Keratinocyte (primary cell): Measurements from ENCODE around the gene TMPRSS13. TPM values are rescaled to one million over a fixed set of nuclear protein-coding genes. Genes with fewer than 3 reads are reported as not detected.

Source experiments
- DNase-seq: peaks from one replicate; pipeline ENCODE4 v3.0.0-alpha.2; 2011; ENCODE audit warnings: low read depth, missing footprints, low spot score
- FAIRE-seq: peaks from 2 replicates; lab custom pipeline; 2011; peaks lifted over from hg19 to GRCh38; lab: Jason Lieb, UNC
- H2AFZ ChIP-seq: 2 replicates; pipeline ENCODE4 v1.6.0; 2012; ENCODE audit warnings: low read length, control low read depth, inconsistent platforms; ENCODE audit not compliant: control insufficient read depth
- H3K27ac ChIP-seq: 2 replicates; pipeline ENCODE4 v1.5.1; 2011; ENCODE audit warnings: low read length; ENCODE audit not compliant: control insufficient read depth, insufficient read depth
- H3K27me3 ChIP-seq: 3 replicates; pipeline ENCODE4 v1.6.0; 2011; ENCODE audit warnings: low read length; ENCODE audit not compliant: control insufficient read depth, insufficient read depth; ENCODE audit errors: extremely low read depth
- H3K36me3 ChIP-seq, 2 experiments: 2 replicates in 1 of 2; 3 replicates in 1 of 2; pipeline ENCODE4 v1.5.1; 2011; ENCODE audit warnings: low read length in 2 of 2, mild to moderate bottlenecking in 1 of 2; ENCODE audit not compliant: control insufficient read depth in 2 of 2, insufficient read depth in 2 of 2; ENCODE audit errors: extremely low read depth in 1 of 2
- H3K4me1 ChIP-seq: 3 replicates; pipeline ENCODE4 v1.5.1; 2011; ENCODE audit warnings: low read length; ENCODE audit not compliant: control insufficient read depth, insufficient read depth; ENCODE audit errors: extremely low read depth
- H3K4me2 ChIP-seq: 3 replicates; pipeline ENCODE4 v1.6.0; 2011; ENCODE audit warnings: low read depth, low read length; ENCODE audit not compliant: control insufficient read depth, insufficient read depth; ENCODE audit errors: extremely low read depth
- H3K4me3 ChIP-seq, 3 experiments: fragments of 200-600 bp in 1 of 3; sonication (generic) in 1 of 3; 2 replicates in 2 of 3; 3 replicates in 1 of 3; pipeline ENCODE4 v1.5.1; 2011 to 2016; ENCODE audit warnings: low read length in 3 of 3, mild to moderate bottlenecking in 3 of 3, control low read depth in 2 of 3, inconsistent platforms in 1 of 3, low read depth in 1 of 3, mixed read lengths in 1 of 3, mixed run types in 1 of 3, moderate library complexity in 1 of 3; ENCODE audit not compliant: control insufficient read depth in 2 of 3, insufficient read depth in 2 of 3; ENCODE audit errors: extremely low read depth in 1 of 3
- H3K79me2 ChIP-seq: 2 replicates; pipeline ENCODE4 v1.6.0; 2012; ENCODE audit warnings: low read length; ENCODE audit not compliant: control insufficient read depth, insufficient read depth
- H3K9ac ChIP-seq: 3 replicates; pipeline ENCODE4 v1.6.0; 2011; ENCODE audit warnings: low read length; ENCODE audit not compliant: control insufficient read depth, insufficient read depth; ENCODE audit errors: extremely low read depth
- H3K9me1 ChIP-seq: 3 replicates; pipeline ENCODE4 v1.6.0; 2011; ENCODE audit warnings: low read length; ENCODE audit not compliant: control insufficient read depth, insufficient read depth; ENCODE audit errors: extremely low read depth
- H3K9me3 ChIP-seq: 2 replicates; pipeline ENCODE4 v1.5.1; 2012; ENCODE audit warnings: low read depth, low read length; ENCODE audit not compliant: control insufficient read depth
- H4K20me1 ChIP-seq: 3 replicates; pipeline ENCODE4 v1.6.0; 2011; ENCODE audit warnings: low read length; ENCODE audit not compliant: control insufficient read depth, insufficient read depth; ENCODE audit errors: extremely low read depth
- EZH2 ChIP-seq: IDR thresholded peaks from one replicate; pipeline ENCODE4 v1.6.1; 2012; ENCODE audit warnings: inconsistent platforms, mild to moderate bottlenecking, low read length, moderate library complexity
- dilution Hi-C: fragments of 300-500 bp; cut with MboI; formaldehyde crosslinking; loops from one replicate; pipeline ENCODE4 v1.7.0; 2020; ENCODE audit warnings: low sequenced_read_pairs; ENCODE audit not compliant: extremely low pct_ligation_motif_present
- polyA plus RNA-seq, 5 experiments: library from polyadenylated mRNA; depleted of rRNA in 3 of 5; stranded (reverse) in 3 of 5; stranded (forward) in 1 of 5; unstranded in 1 of 5; fragments of >200 nt; gene quantifications; 1 replicate in 1 of 5; 2 replicates in 3 of 5; 3 replicates in 1 of 5; pipeline versions ENCODE4 v1.2.1 to v1.2.3, GENCODE V29; 2011 to 2012; ENCODE audit warnings: missing spikeins in 2 of 5, low read depth in 1 of 5, low replicate concordance in 1 of 5
- TF ChIP-seq, protein P1 (sequence below), 3 experiments: IDR thresholded peaks in 1 of 3; conservative IDR thresholded peaks in 1 of 3; optimal IDR thresholded peaks in 1 of 3; 2 replicates in 2 of 3; 3 replicates in 1 of 3; pipeline versions ENCODE3 to v1.5.1; 2011; ENCODE audit warnings: low read length in 3 of 3, mild to moderate bottlenecking in 3 of 3, moderate library complexity in 2 of 3, control low read depth in 1 of 3, inconsistent platforms in 1 of 3; ENCODE audit not compliant: insufficient read depth in 2 of 3; ENCODE audit errors: extremely low read depth in 1 of 3

Gene TMPRSS13
- polyA plus RNA-seq, 1 donor (not counting 4 experiments of a cell fraction or from before 2014, with no cell fraction given): 1.8 TPM

DNA sequence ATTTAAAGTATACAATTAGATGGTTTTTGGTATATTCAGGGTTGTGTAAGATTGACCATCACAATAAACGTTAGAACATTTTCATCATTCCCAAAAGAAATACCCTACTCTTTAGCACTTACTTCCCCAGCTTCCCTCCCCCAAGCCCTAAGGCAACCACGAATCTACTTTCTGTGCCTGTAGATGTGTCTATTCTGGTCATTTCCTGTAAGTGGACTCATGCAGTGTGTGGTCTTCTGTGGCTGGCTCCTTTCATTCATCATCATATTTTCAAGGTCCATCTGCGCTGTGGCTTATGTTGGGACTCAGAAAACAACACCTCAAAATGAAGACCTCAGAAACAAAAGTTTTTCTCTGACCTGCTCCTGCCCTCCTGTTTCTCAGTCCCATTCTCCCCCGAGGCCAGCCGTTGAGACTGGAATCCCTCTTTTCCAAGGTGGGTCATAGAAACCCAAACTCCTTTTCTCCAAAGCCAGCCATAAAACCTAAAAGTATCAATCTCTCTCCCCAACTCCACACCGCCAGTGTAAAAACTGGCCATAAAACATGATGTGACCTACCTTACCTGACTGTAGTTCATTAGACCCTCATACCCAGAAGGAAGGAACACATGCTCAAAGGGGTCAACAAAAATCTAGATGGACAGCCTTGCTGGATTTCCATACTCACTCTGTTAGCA is 12.9 kb upstream of the TMPRSS13 start:
- Histone ChIP-seq H3K9me1 (no peaks in the 10 kb centered on the region), H3K27me3 (no peaks in the 10 kb centered on the region), H4K20me1 (no peaks in the 10 kb centered on the region), H3K4me2 (no peak overlapping the region), H3K79me2 (no peaks in the 10 kb centered on the region), H3K27ac (no peak overlapping the region), H3K9me3 (no peaks in the 10 kb centered on the region), H3K4me3 (no peak overlapping the region), H3K4me1 (peaks cover 17% of the 10 kb centered on the region), H2AFZ (no peak overlapping the region), H3K36me3 (no peaks in the 10 kb centered on the region), H3K9ac (no peak overlapping the region)
- FAIRE-seq: no peak
- no peak for DNase-seq
- TF ChIP-seq EZH2: no peak
- TF ChIP-seq, protein P1, sequence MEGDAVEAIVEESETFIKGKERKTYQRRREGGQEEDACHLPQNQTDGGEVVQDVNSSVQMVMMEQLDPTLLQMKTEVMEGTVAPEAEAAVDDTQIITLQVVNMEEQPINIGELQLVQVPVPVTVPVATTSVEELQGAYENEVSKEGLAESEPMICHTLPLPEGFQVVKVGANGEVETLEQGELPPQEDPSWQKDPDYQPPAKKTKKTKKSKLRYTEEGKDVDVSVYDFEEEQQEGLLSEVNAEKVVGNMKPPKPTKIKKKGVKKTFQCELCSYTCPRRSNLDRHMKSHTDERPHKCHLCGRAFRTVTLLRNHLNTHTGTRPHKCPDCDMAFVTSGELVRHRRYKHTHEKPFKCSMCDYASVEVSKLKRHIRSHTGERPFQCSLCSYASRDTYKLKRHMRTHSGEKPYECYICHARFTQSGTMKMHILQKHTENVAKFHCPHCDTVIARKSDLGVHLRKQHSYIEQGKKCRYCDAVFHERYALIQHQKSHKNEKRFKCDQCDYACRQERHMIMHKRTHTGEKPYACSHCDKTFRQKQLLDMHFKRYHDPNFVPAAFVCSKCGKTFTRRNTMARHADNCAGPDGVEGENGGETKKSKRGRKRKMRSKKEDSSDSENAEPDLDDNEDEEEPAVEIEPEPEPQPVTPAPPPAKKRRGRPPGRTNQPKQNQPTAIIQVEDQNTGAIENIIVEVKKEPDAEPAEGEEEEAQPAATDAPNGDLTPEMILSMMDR (optimal IDR thresholded peaks at IDR 0.05 in 1 of 3, IDR thresholded peaks at IDR 0.05 in 1 of 3, conservative IDR thresholded peaks at IDR 0.05 in 1 of 3; ENCODE audit: extremely low read depth in 1 of 3, insufficient read depth in 2 of 3, low read length in 3 of 3): no peak
- dilution Hi-C loops: no loop called here

DNA sequence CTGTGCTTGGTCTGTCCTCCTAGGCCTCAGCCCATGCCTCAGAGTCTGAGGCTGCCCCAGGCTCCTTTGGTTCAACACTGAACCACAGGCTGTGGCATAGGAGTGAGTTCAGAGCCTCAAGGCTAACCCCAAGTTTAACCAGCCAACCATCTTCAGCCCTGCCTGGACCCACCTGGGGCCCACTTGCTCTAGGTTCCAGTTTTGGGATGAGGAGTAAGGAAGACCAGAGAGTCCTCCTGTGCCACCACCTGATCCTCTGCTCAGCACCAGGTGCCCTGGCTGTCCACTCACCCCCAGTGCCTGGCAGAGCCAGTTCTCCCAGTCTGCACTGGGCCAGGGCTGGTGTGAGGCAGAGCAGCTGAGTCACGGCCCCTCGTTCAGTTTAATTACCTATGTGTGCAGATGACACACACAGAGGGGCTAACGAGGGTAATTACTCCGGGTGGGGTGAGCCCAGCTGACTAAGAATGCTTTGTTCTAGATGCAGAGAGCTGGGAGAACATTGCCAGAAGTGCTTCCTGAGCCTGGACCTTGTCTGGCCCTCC is 12.0 kb upstream of the TMPRSS13 start:
- H3K79me2 ChIP-seq: no peaks in the 10 kb centered on the region
- H3K36me3 ChIP-seq: no peaks in the 10 kb centered on the region
- H3K4me2 ChIP-seq: no peak overlapping the region
- H3K9ac ChIP-seq: no peak overlapping the region
- H3K4me3 ChIP-seq: no peak overlapping the region
- DNase-seq: peak; percentile 48
- H3K27me3 ChIP-seq: no peaks in the 10 kb centered on the region
- no peaks in the 10 kb centered on the region for H3K9me3 ChIP-seq
- TF ChIP-seq, protein P1 (optimal IDR thresholded peaks at IDR 0.05 in 1 of 3, IDR thresholded peaks at IDR 0.05 in 1 of 3, conservative IDR thresholded peaks at IDR 0.05 in 1 of 3; ENCODE audit: extremely low read depth in 1 of 3, insufficient read depth in 2 of 3, low read length in 3 of 3): no peak
- no peak for TF ChIP-seq EZH2
- no peak overlapping the region for H3K27ac ChIP-seq
- peaks cover 12% of the 10 kb centered on the region for H3K4me1 ChIP-seq
- no peaks in the 10 kb centered on the region for H3K9me1 ChIP-seq
- no peak overlapping the region for H2AFZ ChIP-seq
- FAIRE-seq: peak; percentile 17
- dilution Hi-C loops: no loop called here
- no peaks in the 10 kb centered on the region for H4K20me1 ChIP-seq
